AG20443 (cell line): ENCODE data around the gene GARNL3.

ENCODE experiments used
- DNase-seq: peaks from one replicate; pipeline ENCODE4 v3.0.0; 2012; ENCODE audit warnings: low spot score, mixed read lengths

The GARNL3 gene

DNA sequence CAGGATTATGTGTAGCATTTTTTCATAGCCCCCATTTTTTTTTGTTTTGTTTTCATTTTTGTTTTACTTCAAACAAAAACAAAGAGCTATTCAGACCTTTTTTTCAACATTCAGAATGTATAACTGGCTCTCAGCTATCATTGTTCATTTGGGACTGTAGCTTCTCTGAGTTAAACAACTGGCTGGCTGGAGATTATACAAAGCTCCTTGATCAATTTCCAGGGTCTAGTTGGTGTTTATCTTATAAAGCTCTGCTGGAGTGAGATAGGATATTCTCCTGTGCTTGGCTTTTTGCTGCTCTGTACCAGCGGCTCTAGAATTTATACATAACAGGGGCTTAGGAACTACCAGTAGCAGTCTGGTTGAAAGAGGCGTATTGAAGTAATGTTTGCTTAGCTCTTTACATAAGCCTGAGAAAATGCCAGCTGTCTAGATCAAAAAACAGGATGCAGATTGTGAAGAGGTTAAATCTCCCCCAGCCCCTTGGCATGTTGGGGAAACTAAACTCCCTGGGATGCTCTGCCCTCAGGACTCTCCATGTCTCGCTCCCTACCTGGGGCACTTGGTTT lies 15.2 kb downstream of the GARNL3 start:
- no peak for DNase-seq

DNA sequence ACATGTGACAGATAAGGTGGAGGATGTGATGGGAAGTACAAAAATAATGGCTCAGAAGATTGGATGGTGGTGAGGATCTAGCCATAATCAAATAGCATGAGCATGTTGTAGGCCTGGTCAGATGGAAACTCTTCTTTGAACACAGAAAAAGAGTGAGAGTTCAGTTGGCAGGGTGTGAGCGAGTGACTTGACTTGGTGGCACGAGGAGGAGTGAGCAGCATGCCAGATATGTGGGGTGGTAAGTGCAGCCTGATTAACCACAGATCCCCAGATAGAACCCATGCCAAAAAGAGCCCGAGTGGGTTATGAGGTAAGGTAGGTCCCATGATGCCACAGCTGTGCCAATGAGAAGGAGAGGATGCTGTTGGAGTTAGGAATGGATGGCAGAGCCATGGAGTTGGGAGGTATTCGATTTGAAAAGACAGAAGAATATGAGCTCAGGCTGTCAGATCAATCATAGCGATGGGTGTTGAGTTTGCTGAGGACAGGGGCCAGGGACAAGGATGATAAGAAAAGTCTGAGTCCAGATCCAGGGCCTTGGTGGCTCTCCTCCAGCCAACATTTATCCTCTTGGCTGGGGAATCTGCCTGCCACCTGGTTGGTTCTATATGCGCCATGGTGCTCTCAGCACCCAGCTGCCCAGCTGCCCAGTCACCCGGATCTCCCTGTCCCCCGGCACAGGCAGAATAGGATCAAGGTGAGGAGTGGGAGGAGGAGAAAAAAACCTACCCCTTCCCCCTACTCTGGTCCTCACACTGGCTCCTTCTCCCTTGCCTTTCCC lies 16.5 kb downstream of the GARNL3 start:
- DNase-seq: no peak

DNA sequence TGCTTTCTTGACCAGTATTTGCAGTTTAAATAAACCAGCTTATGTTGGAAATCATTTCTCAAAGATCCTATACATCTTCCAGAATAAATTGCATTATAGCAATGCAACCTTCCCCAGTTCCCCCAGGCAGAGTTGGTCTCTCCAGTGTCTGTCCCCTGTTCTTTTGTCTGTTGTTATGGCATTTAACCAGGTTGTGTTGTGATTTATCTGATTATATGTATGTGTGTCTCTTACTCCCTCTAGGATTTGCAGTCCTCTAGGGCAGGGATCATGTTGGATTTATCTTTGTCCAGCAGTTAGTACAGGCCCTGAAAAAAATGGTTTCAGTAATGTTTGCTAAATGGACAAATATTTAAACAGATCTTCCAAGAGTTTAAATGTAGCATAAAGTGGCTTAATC lies 17.3 kb downstream of the GARNL3 start:
- DNase-seq: no peak

DNA sequence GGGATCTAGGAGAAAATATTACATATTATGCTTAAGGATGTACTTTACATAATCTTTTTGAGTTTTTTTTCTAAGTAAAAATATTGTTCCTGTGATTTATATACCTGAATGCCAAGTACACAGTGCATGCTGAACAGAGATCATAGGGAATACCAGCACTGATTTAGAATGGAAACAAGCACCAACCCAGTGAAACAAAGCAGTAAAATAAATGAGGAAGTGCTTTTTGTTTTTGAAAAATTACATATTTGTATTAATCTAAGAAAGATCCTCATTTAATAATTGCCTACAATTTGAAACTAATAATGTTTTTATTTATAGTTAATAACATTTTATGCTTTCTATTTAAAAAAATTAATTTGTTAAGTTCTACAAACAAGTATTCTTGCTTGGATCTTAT lies 18.0 kb downstream of the GARNL3 start:
- DNase-seq: no peak

DNA sequence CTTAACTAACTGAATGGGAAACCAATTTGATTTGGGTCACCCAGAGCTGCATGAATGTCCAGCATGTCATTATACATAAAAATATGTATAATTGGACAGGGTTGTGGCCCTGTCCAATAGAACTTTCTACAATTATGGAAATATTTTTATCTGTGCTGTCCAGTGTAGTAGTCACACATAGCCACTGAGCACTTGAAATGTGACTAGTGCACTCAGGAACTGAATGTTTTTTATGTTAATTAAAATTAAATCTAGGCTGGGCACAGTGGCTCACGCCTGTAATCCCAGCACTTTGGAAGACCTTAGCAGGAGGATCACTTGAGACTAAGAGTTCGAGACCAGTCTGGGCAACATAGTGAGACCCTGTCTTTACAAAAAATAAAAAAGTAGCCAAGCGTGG lies 18.6 kb downstream of the GARNL3 start:
- no peak for DNase-seq

DNA sequence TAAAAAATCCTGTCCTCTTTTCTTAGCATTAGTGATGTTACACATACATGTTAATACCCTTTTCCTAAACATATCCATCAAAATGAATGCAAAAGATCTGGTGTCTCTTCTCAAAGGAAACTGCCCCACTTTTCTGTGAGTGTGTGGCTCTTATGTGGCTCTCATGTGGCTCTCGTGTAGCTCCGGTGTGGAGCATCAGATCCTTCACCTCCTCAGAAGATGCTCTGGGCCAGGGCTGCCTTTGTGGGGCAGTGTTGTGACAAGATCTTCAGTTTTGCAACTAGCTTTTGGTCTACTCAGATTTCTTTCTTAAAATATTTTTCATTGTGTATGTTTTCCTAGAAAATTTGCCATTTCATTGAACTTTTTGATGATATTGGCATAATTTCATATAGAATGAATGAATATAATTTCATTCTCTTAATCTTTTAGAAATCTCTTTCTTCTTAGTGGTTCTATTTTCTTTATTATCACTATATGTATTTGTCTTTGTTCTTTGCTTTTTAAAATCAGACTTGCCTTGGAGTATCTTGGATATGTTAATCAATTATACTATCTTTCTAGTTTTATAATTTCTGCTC lies 19.4 kb downstream of the GARNL3 start:
- peak; percentile 70 for DNase-seq

DNA sequence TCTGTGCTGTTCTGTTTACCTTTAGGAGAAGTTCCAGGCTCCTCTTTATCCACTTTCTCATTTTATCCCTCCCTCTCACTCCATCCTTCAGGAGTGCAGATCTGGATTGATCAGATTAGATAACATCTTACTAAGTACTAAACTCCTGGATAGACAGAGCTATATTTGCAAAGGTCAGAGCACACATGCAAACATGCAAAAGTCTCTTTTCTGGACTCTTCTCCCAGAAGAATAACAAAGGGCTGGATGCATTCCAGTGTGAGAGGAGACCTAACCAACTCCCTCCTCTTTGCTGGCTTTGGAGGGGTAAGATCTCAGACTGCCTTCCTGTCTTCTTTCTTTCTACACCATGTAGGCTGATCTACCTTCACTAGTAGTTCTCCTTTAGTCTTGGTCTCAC lies 21.4 kb downstream of the GARNL3 start:
- DNase-seq: no peak

DNA sequence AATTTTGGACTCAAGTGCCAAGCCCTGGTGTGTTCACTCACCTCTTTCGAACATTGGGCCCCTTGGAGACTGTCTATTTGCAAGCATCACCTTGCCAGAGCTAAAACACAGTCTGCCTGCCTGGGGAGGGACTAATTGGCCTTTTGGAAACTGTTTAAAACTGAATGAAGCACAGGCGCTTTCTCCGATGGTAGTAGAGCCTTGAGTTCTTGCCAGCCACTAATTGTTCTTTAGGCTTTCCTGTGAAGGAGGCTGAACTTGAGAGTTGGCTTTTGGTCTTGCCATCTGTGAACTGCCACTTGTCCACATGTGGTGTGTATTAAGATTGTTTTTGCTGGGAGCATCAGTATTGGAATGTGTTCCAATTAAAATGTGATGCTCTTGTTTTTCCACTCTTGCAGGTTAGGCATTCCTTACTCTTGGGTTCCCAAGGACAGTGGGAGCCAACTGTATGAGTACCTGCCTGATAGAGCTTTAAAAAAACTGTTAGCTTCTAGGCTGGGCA lies 26.0 kb downstream of the GARNL3 start:
- no peak for DNase-seq

DNA sequence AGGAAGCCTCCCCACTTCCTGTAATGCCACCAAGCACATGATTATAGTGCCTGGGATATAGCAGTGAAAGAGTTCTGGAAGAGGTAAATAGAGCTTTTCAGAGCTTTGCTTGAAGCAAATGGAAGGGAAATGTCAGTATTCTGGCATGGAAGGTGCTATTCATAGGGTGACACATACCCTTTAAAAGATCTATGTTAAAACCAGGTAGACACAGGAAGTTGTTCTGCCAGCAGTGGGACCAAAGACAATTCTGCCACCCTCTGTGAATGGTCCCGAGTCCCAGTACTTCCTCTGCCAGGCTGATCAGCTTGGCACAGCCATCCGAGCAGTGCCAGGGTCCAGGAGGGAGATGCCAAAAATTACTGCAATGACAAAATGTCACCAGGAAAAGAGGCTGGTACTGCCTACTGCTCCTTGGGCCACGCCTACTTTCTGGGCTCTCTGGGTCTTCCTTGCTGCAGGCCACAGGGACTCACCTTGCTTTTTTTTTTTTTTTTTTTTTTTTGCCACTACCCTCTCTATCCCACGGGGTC lies 26.7 kb downstream of the GARNL3 start:
- no peak for DNase-seq

DNA sequence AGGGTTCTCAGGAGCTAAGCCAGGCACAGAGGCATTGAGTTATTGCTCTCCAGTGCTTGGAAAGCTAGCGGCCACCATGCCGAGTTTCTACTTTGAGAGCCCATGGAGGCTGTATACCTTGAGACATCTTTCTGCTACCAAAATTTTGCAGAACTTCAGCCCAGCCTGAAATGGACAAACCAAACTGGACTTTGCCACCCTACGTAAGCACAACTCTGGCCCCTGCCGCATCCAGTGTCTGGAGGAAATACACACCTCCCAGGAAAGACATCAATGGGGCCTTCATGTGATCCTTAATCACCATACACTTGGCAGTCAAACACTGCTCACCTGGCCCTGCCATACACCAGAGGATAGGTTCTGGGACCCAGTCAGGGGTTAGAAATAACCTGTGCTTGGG lies 27.8 kb downstream of the GARNL3 start:
- no peak for DNase-seq

DNA sequence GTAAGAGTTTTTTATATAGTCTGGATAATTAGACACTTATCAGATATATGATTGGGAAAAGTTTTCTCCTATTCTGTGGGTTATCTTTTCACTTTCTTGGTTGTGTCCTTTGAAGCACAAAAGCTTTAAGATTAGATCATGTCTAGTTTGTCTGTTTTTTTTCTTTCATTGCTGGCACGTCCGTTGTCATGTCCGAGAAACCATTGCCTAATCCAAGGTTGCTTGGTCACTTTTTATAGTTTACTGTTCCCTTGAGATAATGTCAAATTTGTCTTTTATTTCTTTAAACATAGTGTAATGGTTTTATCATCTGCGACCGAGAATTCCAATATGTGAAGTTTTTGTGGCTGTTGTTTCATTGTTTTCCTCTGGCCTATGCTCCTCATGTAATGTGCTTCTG lies 28.8 kb downstream of the GARNL3 start:
- DNase-seq: no peak

DNA sequence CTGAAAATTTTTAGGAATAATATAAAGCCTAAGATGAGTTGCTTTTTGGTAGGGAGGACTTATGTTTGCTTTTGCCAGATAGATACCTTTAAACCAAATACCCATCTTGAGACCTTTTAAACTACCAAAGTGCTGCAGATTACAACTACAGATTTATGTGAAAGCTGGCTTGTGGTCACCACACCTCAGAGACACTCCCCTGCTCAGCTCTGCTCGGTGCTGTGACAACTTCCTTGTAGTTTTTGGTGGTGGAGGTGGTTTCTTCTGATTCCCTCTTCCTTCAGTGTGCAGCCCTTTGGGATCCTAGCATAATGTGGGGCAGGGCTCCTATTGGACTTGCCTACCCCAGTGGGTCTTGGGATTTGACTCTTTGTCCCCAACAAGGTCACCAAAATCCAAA lies 29.2 kb downstream of the GARNL3 start:
- no peak for DNase-seq

DNA sequence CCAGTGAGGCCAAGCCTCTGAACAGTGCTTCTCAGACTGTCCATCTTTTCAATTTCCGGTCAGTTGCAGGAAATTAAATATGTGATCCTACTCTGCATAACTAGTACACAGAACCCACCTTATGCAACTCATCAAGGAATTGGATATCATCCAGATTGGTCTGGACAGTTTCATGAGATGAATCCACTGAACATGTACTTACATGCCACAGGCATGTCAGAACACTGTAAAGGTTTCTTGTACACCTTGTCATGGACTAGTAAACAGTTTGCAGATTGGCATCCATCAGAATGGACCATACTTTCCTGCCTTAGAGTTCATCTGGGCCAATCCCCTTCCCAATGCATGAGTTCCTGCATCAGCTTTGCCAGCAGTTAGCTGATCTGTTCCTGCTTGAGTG lies 30.4 kb downstream of the GARNL3 start:
- DNase-seq: no peak

DNA sequence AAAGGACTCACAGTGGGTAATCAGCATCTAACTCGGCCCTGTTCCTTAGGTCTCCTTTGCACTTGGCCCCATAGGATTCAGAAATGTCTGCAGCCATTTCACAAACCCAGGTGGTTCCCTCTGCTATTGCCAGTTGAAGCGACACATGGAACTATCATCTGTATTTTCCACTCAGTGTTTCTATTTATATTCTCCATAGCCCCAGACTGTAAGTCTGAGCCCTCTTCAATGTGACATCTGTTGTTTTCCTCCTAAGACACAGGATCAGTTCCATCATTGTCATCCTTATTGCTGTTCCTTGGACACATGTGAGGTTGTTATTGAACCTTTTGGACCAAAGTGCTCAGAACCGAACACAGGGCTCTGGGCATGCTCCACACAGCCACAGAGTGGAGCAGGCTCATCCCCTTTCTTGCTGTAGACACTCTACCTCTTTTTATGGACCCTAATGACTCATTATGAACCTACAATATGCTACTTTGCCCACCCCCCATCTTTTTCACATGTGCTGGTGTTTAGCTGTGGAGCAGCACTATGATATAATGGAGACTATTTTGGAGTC lies 36.4 kb downstream of the GARNL3 start:
- DNase-seq: no peak

DNA sequence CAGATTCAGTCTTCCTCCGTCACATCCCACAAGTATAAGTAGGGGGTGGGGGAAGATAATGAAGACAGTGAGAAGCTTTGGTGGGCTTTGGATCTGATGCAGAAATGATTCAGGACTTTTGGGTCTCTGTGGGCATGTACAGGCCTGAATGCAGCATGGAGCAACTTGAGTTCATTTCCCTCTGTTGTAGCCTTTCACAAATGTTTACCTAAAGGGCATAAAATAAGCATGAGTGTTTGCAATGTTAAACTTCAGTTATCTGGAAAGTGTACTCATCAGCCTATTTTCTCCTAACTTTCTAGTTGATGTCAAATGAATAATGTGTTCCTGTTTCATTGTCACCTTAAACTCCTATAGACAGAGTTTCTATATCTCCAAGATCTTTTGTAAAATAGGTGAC lies 39.3 kb downstream of the GARNL3 start:
- no peak for DNase-seq

DNA sequence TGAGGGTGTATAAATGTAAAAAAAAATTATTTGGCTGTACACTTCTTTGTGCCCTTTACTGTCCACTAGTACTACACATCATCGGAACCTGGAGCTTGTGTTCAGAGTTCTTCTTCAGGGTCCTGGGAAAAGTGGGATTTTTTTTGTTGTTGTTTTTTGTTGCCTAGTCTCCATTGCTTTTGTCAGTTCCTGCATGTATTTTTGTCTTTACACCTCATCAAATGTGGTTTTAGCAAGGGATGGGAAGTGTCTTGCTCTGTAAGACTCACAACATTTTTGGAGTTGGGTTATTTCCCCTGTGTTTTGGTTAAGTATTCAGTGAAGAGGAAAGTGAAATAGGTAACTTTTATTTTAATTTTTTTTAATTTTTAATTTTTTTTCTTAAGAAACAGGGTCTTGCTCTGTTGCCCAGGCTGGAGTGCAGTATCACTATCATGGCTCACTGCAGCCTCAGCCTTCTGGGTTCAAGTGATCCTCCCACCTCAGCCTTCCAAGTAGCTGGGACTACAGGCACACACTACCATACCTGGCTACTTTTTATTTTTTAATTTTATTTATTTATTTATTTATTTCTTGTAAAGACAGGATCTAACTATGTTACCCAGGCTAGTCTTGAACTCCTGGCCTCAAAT lies 40.7 kb downstream of the GARNL3 start:
- no peak for DNase-seq

DNA sequence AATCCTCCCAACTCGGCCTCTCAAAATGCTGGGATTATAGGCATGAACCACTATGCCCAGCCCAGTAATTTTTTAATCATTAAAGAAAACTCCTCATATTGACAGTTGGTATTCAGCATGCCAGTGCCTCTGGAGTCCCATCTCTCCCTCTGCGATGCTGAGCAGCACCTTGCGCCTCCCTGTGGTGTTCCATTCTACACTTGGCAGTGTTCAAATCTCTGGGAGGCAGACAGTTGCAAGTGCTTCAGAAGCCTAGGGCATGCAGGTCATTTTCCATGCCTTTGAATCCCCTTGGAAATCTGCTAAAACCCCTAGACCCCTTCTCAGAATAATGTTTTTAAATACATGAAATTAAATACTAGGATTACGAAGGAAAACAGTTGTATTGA lies 41.3 kb downstream of the GARNL3 start:
- DNase-seq: no peak

DNA sequence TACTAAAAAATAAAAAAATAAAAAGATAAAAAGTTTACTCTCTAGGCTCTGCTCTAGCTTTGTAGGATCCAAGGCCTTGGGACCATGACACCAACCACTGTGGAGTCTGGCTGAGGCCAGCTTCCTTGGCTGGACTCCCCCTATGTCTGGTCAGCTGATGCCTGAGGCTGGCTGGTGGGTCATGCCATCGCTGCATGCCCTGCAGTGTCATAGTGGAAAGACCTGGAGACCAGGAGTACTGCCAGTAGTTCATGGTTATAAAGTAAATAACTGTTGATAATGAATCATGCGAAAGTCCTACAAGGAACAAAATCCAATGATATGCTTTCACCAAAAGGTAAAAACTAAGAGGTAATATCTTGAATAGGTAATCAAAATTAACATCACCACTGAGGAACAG lies 43.2 kb downstream of the GARNL3 start:
- no peak for DNase-seq

DNA sequence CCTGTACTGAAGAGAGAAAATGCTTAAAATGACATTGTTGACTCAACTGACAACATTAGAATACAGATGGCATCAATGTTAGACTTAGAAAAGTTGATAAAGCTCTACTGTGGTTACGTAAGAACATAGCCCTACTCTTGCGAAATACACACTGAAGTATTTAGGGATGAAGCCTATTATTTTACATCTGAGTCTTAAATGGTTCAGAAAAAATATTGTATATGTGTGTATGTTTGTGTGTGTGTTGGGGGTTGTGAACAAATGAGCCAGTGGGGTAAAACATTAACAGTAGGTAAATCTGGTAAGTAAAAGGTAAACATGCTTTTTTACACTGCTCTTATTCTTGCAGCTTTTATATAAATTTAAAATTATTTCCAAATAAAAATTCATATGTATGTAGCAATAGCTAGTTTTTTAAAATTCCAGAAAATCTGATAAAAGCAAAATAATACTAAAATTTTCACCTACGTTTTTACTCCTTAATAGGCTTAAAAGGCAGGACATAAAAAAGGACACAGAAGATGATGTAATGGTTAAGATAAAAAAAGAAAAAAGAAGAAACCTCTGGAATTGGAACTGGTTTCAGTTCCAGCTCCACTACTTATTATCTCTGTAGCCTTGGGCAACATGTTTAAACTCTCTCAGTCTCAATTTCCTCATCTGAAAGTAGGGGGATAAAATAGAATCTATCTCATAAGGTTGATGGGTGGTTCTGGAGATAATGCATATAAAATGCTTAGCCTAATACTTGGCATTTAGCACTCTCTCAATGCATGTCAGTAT lies 44.3 kb downstream of the GARNL3 start:
- no peak for DNase-seq

DNA sequence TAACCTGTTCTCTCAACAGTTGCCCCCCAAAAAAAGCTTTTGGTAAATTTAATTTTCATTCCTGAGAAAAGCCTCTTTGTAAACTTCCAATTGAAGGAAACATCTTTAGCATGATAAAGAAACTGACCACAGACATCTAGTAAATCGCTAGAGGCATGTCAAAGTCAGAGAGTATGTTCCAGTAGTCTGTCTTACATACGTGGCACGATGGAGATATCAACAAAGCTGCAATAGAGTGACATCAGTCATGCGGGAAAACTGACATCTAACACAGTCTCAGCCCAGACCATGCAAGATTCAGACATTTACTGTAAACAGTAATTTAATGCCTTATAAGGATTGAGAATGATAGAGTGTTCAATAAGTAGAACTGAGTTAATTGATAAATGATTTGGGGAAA lies 45.1 kb downstream of the GARNL3 start:
- no peak for DNase-seq

DNA sequence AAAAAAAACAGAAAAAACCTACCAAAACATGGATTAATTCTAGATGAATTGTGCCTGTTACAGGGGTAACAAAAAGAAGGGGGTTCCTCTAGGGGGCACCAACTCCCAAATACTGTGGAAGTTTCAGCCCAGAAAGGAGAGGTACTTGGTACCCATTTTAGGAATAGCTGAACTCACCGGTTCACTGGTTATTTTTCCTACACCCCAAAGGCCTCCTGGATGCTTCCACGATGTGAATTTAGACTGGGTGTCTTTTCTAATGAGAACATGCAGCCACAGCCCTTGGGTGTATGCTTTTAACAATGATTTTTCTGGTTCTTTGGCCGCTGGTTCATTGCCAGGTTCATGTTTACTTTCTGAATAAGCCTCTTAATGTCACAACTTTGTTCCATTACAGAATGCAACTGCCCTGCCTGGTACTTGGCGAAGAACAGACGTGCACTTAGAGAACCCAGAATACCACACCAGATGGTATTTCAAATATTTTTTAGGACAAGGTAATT lies 46.7 kb downstream of the GARNL3 start:
- peak; percentile 65 for DNase-seq
